Activated T-cell treated with anti-CD3 and anti-CD28 coated beads, Interleukin-2, amount 50 U/mL, for 4 hours (primary cell): ENCODE measurements around the gene GNAI3. TPM values are rescaled to one million over a fixed set of nuclear protein-coding genes. Genes with fewer than 3 reads are reported as not detected.
A peak's percentile ranks its signal among the peaks of the same experiment; 100 is the strongest.

Experiments used
- ATAC-seq, 2 donors: fragments of 200-7000 bp; cut with Tn5 transposase; one replicate each; pipeline ENCODE4 v1.10.0; 2021
- DNase-seq: peaks from one replicate; pipeline ENCODE4 v3.0.0-alpha.2; 2020
- H3K27me3 Mint-ChIP-seq: one replicate; pipeline ENCODE4 v1.8.0; 2021; ENCODE audit warnings: low read depth, mixed read lengths
- H3K36me3 Mint-ChIP-seq: one replicate; pipeline ENCODE4 v1.8.0; 2022; ENCODE audit warnings: mixed read lengths; ENCODE audit not compliant: insufficient read depth
- H3K4me1 Mint-ChIP-seq: one replicate; pipeline ENCODE4 v1.8.0; 2021; ENCODE audit warnings: low read depth, mixed read lengths
- H3K4me3 Mint-ChIP-seq: one replicate; pipeline ENCODE4 v1.8.0; 2021; ENCODE audit warnings: mild to moderate bottlenecking, moderate library complexity, mixed read lengths
- H3K9me3 Mint-ChIP-seq: one replicate; pipeline ENCODE4 v1.8.0; 2021; ENCODE audit warnings: mixed read lengths
- total RNA-seq, 3 donors: library from RNA; stranded (reverse); gene quantifications; one replicate each; pipeline ENCODE4 v1.2.1, GENCODE V29; 2021

The GNAI3 gene
- total RNA-seq, 3 donors from 2014 or later: 8.6 to 8.9 (median 8.6) TPM

DNA sequence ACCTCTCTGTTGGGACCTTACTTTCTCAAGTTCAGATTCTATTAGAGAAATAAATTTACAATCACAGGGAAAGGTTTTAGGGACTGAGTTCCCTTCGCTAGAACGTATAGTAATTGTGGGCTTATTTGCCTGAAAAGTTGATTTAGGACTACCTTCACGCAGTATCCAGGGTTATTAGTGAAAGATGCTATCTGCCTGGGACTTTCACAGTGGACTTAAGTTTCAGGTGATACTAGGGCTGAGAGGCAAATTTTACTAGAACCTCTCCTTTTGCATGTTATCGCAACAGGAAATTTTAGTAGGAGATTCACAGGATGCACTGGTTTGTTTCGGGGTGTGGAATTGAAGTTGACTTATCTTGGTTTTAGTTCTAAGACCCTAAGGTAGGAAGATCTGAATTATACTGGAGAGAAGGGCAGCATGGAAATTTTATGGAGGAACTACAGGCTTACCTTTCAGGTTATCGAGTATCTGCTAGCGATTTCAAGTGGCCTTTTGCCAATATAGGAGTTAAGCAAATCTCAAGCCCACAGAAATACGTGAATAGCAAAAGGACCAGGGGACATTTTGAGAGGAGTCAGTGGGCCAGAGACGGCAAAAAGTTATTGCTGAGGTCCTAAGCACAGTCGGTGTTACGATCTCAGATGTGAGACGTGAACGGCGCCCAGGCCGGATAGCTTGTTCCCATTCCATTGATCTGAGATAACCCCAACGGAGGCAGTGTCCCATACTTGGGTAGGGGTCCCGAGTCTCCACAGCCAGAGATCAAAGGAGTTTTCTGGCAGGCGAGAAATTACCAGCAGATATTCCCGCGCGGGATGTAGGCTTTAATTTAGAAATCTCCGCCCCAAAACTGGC lies 723 bp upstream of the GNAI3 start:
- H3K27me3 Mint-ChIP-seq: no peaks in the 10 kb centered on the region
- H3K9me3 Mint-ChIP-seq: no peaks in the 10 kb centered on the region
- H3K4me1 Mint-ChIP-seq: peaks cover 45% of the 10 kb centered on the region
- no peak for DNase-seq
- H3K4me3 Mint-ChIP-seq: peak overlapping the region; percentile 94
- no peaks in the 10 kb centered on the region for H3K36me3 Mint-ChIP-seq
- no peak for ATAC-seq

DNA sequence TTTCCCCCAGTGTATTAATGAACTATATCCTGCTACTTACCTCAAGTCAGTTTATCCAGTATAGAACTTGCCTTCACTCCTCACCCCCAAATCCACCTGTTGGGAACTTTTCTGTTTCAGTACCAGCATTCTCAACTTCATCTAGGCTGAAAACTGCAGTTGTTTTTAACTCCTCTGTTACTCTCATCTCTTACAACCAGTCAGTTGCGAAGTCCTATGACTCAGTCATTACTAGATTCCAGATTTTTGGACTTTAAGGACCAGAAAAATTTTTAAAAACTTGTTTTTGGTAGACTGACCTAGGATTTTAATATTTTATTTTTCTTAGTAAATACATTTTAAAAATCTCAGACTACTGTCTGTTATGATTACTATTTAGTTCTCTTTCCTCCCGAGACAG lies 8.1 kb downstream of the GNAI3 start:
- H3K4me1 Mint-ChIP-seq: peaks cover 81% of the 10 kb centered on the region
- H3K27me3 Mint-ChIP-seq: no peaks in the 10 kb centered on the region

GRCh38 chr1:109557520-109557919 lies 9.1 kb downstream of the GNAI3 start:
- Mint-ChIP-seq H3K9me3 (no peaks in the 10 kb centered on the region), H3K27me3 (no peaks in the 10 kb centered on the region), H3K36me3 (peaks cover 11% of the 10 kb centered on the region), H3K4me1 (peaks cover 84% of the 10 kb centered on the region), H3K4me3 (no peak overlapping the region)
- ATAC-seq (no peak), DNase-seq (no peak)

More for the DNA sequence above, 8.1 kb downstream of the GNAI3 start:
- DNase-seq (no peak), ATAC-seq (no peak)
- no peaks in the 10 kb centered on the region for H3K9me3 Mint-ChIP-seq
- H3K36me3 Mint-ChIP-seq: peaks cover 11% of the 10 kb centered on the region
- no peak overlapping the region for H3K4me3 Mint-ChIP-seq

GRCh38 chr1:109559995-109560394 lies 11.6 kb downstream of the GNAI3 start:
- Mint-ChIP-seq H3K4me1 (peaks cover 80% of the 10 kb centered on the region), H3K9me3 (no peaks in the 10 kb centered on the region), H3K36me3 (peaks cover 6% of the 10 kb centered on the region), H3K27me3 (no peaks in the 10 kb centered on the region), H3K4me3 (no peak overlapping the region)
- DNase-seq (no peak), ATAC-seq (no peak)

DNA sequence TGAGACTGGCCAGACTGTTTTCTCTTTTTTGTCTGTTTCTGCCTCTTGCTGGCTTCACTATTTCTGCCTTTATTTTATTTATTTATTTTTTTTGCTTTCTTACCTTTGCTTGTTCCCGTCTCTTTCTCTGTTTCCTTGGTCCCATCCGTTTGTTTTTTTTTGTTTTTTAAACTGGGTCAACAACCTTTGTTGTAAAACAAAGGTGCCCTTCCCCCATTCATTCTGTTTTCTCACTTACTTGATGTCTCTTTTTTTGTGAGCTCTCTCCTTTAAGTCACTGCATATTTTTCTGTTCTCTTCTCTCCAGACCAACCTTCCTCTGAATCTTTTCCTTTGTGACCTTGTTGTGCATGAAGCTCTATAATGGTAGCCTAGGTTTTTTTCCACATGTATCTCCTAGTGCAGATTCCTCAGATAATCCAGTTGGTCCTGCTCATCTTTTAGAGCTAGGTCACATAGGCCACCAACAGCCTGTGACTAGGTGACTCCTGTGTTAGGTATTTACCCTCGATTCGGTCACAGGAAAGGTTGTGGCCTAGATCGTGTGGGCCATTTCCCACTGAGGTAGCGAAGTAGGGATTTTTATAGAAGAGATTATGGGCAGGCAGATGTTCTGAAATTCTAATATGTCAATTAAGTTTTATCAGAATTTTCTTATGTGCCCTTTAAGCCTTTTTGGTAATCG lies 15.9 kb downstream of the GNAI3 start:
- H3K4me3 Mint-ChIP-seq: no peak overlapping the region
- no peaks in the 10 kb centered on the region for H3K36me3 Mint-ChIP-seq
- no peaks in the 10 kb centered on the region for H3K27me3 Mint-ChIP-seq
- H3K4me1 Mint-ChIP-seq: peaks cover 61% of the 10 kb centered on the region
- no peaks in the 10 kb centered on the region for H3K9me3 Mint-ChIP-seq
- DNase-seq: no peak
- no peak for ATAC-seq

GRCh38 chr1:109565241-109565640 lies 16.8 kb downstream of the GNAI3 start:
- ATAC-seq (no peak), DNase-seq (no peak)
- Mint-ChIP-seq H3K27me3 (no peaks in the 10 kb centered on the region), H3K4me3 (no peak overlapping the region), H3K9me3 (no peaks in the 10 kb centered on the region), H3K4me1 (peaks cover 53% of the 10 kb centered on the region), H3K36me3 (no peaks in the 10 kb centered on the region)

DNA sequence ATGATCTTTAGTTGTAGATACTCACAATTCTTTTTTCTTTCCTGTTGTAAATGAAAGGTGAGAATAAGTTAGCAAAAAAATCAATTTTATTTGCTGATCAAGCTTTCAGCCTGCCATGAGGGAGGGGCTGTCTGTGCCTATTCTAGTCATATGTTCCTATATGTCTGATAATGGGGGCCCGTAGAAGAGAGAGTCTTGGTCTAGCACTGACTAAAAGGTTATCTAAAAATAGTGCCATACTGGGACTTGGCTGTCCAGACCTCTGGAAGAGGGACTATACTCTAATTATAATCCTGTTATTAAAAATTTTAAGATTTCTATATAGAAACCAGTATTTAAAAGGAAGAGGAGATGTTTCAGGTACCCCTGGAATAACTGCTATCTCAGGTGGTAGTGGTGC lies 18.6 kb downstream of the GNAI3 start:
- Mint-ChIP-seq H3K4me1 (peaks cover 40% of the 10 kb centered on the region), H3K27me3 (no peaks in the 10 kb centered on the region), H3K36me3 (no peaks in the 10 kb centered on the region), H3K9me3 (no peaks in the 10 kb centered on the region), H3K4me3 (no peak overlapping the region)
- ATAC-seq (no peak), DNase-seq (no peak)

DNA sequence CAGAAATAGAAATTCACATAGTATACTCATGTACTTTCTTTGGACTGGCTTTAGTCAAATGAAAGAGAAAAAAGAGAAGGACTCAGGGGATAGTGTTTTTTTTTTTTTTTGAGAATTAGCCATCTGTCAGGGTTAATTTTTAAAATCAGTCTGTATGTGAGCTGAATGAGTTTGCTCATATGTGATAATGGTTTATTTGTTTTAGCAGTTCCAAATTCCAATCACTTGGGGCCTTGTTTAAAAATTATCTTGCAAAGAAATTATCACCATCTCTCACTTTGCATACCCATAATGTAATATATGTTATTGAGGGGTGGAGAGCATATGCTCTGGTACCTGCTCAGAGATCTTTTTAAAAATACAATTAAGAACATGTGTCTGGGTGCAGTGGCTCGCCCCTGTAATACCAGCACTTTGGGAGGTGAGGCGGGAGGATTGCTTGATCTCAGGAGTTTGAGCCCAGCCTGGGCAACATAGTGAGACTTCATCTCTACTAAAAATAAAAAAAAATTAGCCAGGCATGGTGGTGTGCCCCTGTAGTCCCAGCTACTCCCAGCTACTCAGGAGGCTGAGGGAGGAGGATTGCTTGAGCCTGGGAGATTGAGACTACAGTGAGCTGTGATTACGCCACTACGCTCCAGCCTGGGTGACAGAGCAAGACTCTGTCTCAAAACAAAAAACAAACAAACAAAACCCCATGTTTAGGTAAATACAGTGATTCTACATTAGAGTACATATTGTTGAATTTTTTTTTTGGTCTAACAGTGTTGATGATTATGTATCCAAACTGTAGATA lies 19.7 kb downstream of the GNAI3 start:
- Mint-ChIP-seq H3K36me3 (no peaks in the 10 kb centered on the region), H3K9me3 (no peaks in the 10 kb centered on the region), H3K4me1 (peaks cover 40% of the 10 kb centered on the region), H3K27me3 (no peaks in the 10 kb centered on the region), H3K4me3 (no peak overlapping the region)
- DNase-seq: no peak
- ATAC-seq: no peak

GRCh38 chr1:109569323-109569722 lies 20.9 kb downstream of the GNAI3 start:
- Mint-ChIP-seq H3K36me3 (no peaks in the 10 kb centered on the region), H3K4me1 (peaks cover 35% of the 10 kb centered on the region), H3K4me3 (no peak overlapping the region), H3K27me3 (no peaks in the 10 kb centered on the region), H3K9me3 (no peaks in the 10 kb centered on the region)
- DNase-seq (no peak), ATAC-seq (no peak)

GRCh38 chr1:109570414-109570813 lies 22.0 kb downstream of the GNAI3 start:
- peaks cover 5% of the 10 kb centered on the region for H3K36me3 Mint-ChIP-seq
- H3K9me3 Mint-ChIP-seq: no peaks in the 10 kb centered on the region
- H3K27me3 Mint-ChIP-seq: no peaks in the 10 kb centered on the region
- no peak for ATAC-seq
- H3K4me3 Mint-ChIP-seq: no peak overlapping the region
- peaks cover 27% of the 10 kb centered on the region for H3K4me1 Mint-ChIP-seq
- no peak for DNase-seq

GRCh38 chr1:109573785-109574184 lies 25.4 kb downstream of the GNAI3 start:
- peaks cover 15% of the 10 kb centered on the region for H3K4me1 Mint-ChIP-seq
- no peak overlapping the region for H3K4me3 Mint-ChIP-seq
- DNase-seq (no peak), ATAC-seq (no peak)
- H3K36me3 Mint-ChIP-seq: peaks cover 8% of the 10 kb centered on the region
- no peaks in the 10 kb centered on the region for H3K9me3 Mint-ChIP-seq
- no peaks in the 10 kb centered on the region for H3K27me3 Mint-ChIP-seq

- Mint-ChIP-seq H3K27me3 (no peaks in the 10 kb centered on the region), H3K36me3 (peaks cover 29% of the 10 kb centered on the region)
Measured at GRCh38 chr1:109578947-109579443, 30.6 kb downstream of the GNAI3 start.

DNA sequence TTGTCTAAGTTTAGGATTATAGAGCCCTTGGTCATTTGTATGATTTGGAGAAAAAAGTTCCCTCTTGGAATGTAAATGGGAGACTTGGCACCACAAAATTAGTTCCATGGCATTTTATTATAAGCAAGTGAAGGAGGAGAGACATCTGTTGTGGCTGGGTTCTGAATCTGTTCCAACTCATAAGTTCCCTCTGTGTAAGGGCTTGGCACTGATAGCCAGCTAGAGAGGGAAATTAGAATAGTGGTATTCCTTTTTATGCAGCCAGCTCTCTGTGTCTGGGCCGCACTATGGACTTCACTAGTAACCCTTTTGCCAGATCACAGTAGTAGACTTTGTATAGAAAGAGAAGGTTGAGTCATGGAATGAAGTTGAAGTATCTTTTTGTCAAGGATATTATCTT lies 31.1 kb downstream of the GNAI3 start:
- DNase-seq: no peak
- ATAC-seq: no peak
- Mint-ChIP-seq H3K4me1 (no peaks in the 10 kb centered on the region), H3K27me3 (no peaks in the 10 kb centered on the region), H3K9me3 (no peaks in the 10 kb centered on the region), H3K4me3 (no peak overlapping the region), H3K36me3 (peaks cover 29% of the 10 kb centered on the region)

More at GRCh38 chr1:109578947-109579443, 30.6 kb downstream of the GNAI3 start:
- no peak for DNase-seq
- no peak for ATAC-seq
- H3K9me3 Mint-ChIP-seq: no peaks in the 10 kb centered on the region
- H3K4me3 Mint-ChIP-seq: no peak overlapping the region
- no peaks in the 10 kb centered on the region for H3K4me1 Mint-ChIP-seq

DNA sequence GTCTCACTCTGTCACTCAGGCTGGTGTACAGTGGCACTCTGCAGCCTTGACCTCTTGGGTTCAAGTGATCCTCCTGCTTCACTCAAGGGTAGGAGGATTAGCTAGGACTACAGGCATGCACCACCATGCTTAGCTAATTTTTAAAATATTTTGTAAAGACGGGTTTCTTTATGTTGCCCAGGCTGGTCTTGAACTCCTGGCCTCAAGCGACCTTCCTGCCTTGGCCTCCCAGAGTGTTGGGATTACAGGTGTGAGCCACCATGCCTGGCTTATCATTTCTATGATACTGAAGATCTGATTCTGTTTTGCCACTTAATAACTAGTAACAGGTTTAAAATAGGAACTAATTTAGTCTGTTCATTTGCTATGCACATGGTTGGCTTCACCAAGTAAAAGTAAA lies 33.6 kb downstream of the GNAI3 start:
- no peaks in the 10 kb centered on the region for H3K27me3 Mint-ChIP-seq
- ATAC-seq (no peak), DNase-seq (no peak)
- no peak overlapping the region for H3K4me3 Mint-ChIP-seq
- H3K9me3 Mint-ChIP-seq: no peaks in the 10 kb centered on the region
- H3K36me3 Mint-ChIP-seq: peaks cover 35% of the 10 kb centered on the region
- H3K4me1 Mint-ChIP-seq: no peaks in the 10 kb centered on the region
